Loucy (cell line): ENCODE data around the gene TMCC3.
A peak's percentile ranks its signal among the peaks of the same experiment; 100 is the strongest.
"Not testable (repeated sequence)": the region's sequence is repeated elsewhere in the genome, so short reads cannot be mapped to it uniquely, and the experiment has no call there.

Experiments
- H2AFZ ChIP-seq: fragments of 200-600 bp; sonication (generic); 2 replicates; pipeline ENCODE4 v1.6.0; 2016; ENCODE audit warnings: antibody characterized with exemption, mild to moderate bottlenecking, low read length, moderate library complexity
- H3F3A ChIP-seq: fragments of 200-600 bp; 2 replicates; pipeline ENCODE4 v1.6.0; 2016; ENCODE audit warnings: antibody characterized with exemption, low read depth, mild to moderate bottlenecking
- H3K27me3 ChIP-seq: fragments of 200-600 bp; sonication (generic); 2 replicates; pipeline ENCODE4 v1.6.1; 2014; ENCODE audit warnings: low read length, mild to moderate bottlenecking; ENCODE audit not compliant: insufficient read depth, poor library complexity, severe bottlenecking
- H3K36me3 ChIP-seq: fragments of 200-600 bp; sonication (generic); 2 replicates; pipeline ENCODE4 v1.6.1; 2016; ENCODE audit warnings: low read length; ENCODE audit not compliant: insufficient read depth
- H3K4me1 ChIP-seq: fragments of 200-600 bp; sonication (generic); 2 replicates; pipeline ENCODE4 v1.5.1; 2014; ENCODE audit warnings: low read length, mild to moderate bottlenecking; ENCODE audit not compliant: insufficient read depth, poor library complexity, severe bottlenecking
- H3K4me2 ChIP-seq: fragments of 200-600 bp; sonication (generic); 2 replicates; pipeline ENCODE4 v1.6.0; 2014; ENCODE audit warnings: antibody characterized with exemption, low read length, low read depth, mild to moderate bottlenecking; ENCODE audit not compliant: poor library complexity, severe bottlenecking
- H3K4me3 ChIP-seq: fragments of 200-600 bp; sonication (generic); 2 replicates; pipeline ENCODE4 v1.5.1; 2014; ENCODE audit warnings: low read length, mild to moderate bottlenecking, mixed read lengths; ENCODE audit not compliant: poor library complexity, severe bottlenecking
- H3K79me2 ChIP-seq: fragments of 200-600 bp; sonication (generic); 2 replicates; pipeline ENCODE4 v1.6.1; 2014; ENCODE audit warnings: low read length; ENCODE audit not compliant: insufficient read depth
- H3K9ac ChIP-seq: fragments of 200-600 bp; sonication (generic); 2 replicates; pipeline ENCODE4 v1.6.0; 2014; ENCODE audit warnings: mild to moderate bottlenecking, low read depth, low read length, moderate library complexity; ENCODE audit not compliant: poor library complexity, severe bottlenecking
- H3K9me2 ChIP-seq: fragments of 200-600 bp; sonication (generic); replicated peaks from 2 replicates; pipeline ENCODE4 v1.6.1; 2016; ENCODE audit warnings: low read depth, low read length, mixed read lengths
- H3K9me3 ChIP-seq: fragments of 200-600 bp; sonication (generic); 2 replicates; pipeline ENCODE4 v1.6.1; 2014; ENCODE audit warnings: mild to moderate bottlenecking, antibody characterized with exemption, low read length, low read depth; ENCODE audit not compliant: insufficient read depth
- H4K20me1 ChIP-seq: fragments of 200-600 bp; sonication (generic); 2 replicates; pipeline ENCODE4 v1.6.0; 2014; ENCODE audit warnings: antibody characterized with exemption, low read length, mild to moderate bottlenecking; ENCODE audit not compliant: insufficient read depth, poor library complexity, severe bottlenecking
- CTCF ChIP-seq: fragments of 200-600 bp; sonication (generic); conservative IDR thresholded peaks from 2 replicates; pipeline ENCODE4 v1.5.1; 2014; ENCODE audit warnings: mild to moderate bottlenecking, antibody characterized with exemption, low read length
- EZH2phosphoT487 ChIP-seq: fragments of 200-600 bp; IDR thresholded peaks from 2 replicates; pipeline ENCODE4 v1.6.1; 2018; ENCODE audit warnings: antibody characterized with exemption, mild to moderate bottlenecking, moderate library complexity, borderline replicate concordance

Gene TMCC3

GRCh38 chr12:94595152-94595551 is 55.2 kb downstream of the TMCC3 start:
- H2AFZ ChIP-seq, result no peak overlapping the region
- no peak overlapping the region for H3K4me2 ChIP-seq
- H3K9me2 ChIP-seq, result no peaks in the 10 kb centered on the region
- H4K20me1 ChIP-seq, result no peaks in the 10 kb centered on the region
- no peaks in the 10 kb centered on the region for H3K27me3 ChIP-seq
- no peaks in the 10 kb centered on the region for H3K79me2 ChIP-seq
- no peaks in the 10 kb centered on the region for H3F3A ChIP-seq
- H3K4me1 ChIP-seq, result peaks cover 20% of the 10 kb centered on the region
- H3K9me3 ChIP-seq, result no peaks in the 10 kb centered on the region
- H3K9ac ChIP-seq, result no peak overlapping the region
- TF ChIP-seq EZH2phosphoT487 (no peak), CTCF (no peak)
- H3K36me3 ChIP-seq, result no peaks in the 10 kb centered on the region
- H3K4me3 ChIP-seq, result no peak overlapping the region

- H3K9ac ChIP-seq, result no peak overlapping the region
- H4K20me1 ChIP-seq, result no peaks in the 10 kb centered on the region
- no peak overlapping the region for H3K4me2 ChIP-seq
- H3K4me3 ChIP-seq, result no peak overlapping the region
- H3K79me2 ChIP-seq, result no peaks in the 10 kb centered on the region
- H3K9me3 ChIP-seq, result no peaks in the 10 kb centered on the region
- H3K4me1 ChIP-seq, result peaks cover 13% of the 10 kb centered on the region
- no peaks in the 10 kb centered on the region for H3K27me3 ChIP-seq
- TF ChIP-seq CTCF (no peak), EZH2phosphoT487 (no peak)
- H2AFZ ChIP-seq, result no peak overlapping the region
- no peaks in the 10 kb centered on the region for H3K36me3 ChIP-seq
- no peaks in the 10 kb centered on the region for H3K9me2 ChIP-seq
- H3F3A ChIP-seq, result no peaks in the 10 kb centered on the region
These were observed 55.9 kb downstream of the TMCC3 start for GRCh38 chr12:94594443-94594825.

GRCh38 chr12:94593822-94594442 is 56.4 kb downstream of the TMCC3 start:
- no peak for TF ChIP-seq EZH2phosphoT487
- no peak for TF ChIP-seq CTCF
- Histone ChIP-seq H3K9me3 (no peaks in the 10 kb centered on the region), H3F3A (no peaks in the 10 kb centered on the region), H3K9me2 (no peaks in the 10 kb centered on the region), H3K4me2 (peak overlapping the region; percentile 36), H3K79me2 (no peaks in the 10 kb centered on the region), H3K9ac (no peak overlapping the region), H3K27me3 (no peaks in the 10 kb centered on the region), H3K4me1 (peaks cover 12% of the 10 kb centered on the region), H3K36me3 (no peaks in the 10 kb centered on the region), H4K20me1 (no peaks in the 10 kb centered on the region), H2AFZ (no peak overlapping the region), H3K4me3 (no peak overlapping the region)

GRCh38 chr12:94592723-94593122 is 57.6 kb downstream of the TMCC3 start:
- not testable (repeated sequence) for H3K36me3 ChIP-seq, H4K20me1 ChIP-seq, H3K27me3 ChIP-seq, H3F3A ChIP-seq, H3K79me2 ChIP-seq, H3K4me2 ChIP-seq, H3K9ac ChIP-seq, H3K9me3 ChIP-seq, H3K4me3 ChIP-seq, H2AFZ ChIP-seq, H3K9me2 ChIP-seq
- peaks cover 12% of the 10 kb centered on the region for H3K4me1 ChIP-seq
